GM12874 (cell line): ENCODE results near the gene ADAMTSL5.

Source experiments
- TF ChIP-seq, protein P1 (sequence below): IDR thresholded peaks from 2 replicates; pipeline ENCODE4 v1.5.1; 2011; ENCODE audit warnings: low read depth, mild to moderate bottlenecking, control low read depth, low read length, moderate library complexity; ENCODE audit not compliant: insufficient read depth

The ADAMTSL5 gene

DNA sequence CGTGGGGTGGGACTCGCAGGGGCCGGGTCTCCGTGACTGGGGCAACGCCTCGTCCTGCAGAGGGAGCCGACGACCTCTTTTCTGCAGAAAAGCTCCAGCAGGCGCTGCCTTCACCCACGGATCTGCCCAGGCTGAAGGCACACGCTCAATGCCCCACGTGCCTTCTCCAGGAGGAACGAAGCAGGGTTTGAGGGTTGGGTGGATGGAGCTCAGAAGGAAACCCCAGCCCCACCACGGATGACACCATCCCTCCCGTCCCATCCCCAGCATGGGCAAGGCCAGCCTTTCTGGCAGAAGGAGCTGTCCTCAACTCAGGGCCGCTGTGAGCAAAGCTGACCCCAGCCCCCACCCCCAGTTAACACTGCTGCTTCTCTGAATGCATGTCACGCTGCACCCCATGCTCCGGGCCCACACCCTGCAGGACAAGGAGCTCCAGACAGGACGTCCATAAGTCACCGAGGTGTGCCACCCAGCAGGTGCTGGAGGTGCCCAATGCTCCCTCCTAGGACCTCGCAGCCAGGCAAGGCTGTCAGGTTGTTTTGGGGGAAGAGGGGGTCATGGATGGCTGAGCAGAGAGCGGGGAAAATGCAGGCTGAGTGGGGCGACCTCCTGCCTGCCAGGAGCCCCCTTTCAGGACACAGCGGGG lies 41.2 kb downstream of the ADAMTSL5 start:
- TF ChIP-seq, protein P1, sequence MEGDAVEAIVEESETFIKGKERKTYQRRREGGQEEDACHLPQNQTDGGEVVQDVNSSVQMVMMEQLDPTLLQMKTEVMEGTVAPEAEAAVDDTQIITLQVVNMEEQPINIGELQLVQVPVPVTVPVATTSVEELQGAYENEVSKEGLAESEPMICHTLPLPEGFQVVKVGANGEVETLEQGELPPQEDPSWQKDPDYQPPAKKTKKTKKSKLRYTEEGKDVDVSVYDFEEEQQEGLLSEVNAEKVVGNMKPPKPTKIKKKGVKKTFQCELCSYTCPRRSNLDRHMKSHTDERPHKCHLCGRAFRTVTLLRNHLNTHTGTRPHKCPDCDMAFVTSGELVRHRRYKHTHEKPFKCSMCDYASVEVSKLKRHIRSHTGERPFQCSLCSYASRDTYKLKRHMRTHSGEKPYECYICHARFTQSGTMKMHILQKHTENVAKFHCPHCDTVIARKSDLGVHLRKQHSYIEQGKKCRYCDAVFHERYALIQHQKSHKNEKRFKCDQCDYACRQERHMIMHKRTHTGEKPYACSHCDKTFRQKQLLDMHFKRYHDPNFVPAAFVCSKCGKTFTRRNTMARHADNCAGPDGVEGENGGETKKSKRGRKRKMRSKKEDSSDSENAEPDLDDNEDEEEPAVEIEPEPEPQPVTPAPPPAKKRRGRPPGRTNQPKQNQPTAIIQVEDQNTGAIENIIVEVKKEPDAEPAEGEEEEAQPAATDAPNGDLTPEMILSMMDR, result no peak

DNA sequence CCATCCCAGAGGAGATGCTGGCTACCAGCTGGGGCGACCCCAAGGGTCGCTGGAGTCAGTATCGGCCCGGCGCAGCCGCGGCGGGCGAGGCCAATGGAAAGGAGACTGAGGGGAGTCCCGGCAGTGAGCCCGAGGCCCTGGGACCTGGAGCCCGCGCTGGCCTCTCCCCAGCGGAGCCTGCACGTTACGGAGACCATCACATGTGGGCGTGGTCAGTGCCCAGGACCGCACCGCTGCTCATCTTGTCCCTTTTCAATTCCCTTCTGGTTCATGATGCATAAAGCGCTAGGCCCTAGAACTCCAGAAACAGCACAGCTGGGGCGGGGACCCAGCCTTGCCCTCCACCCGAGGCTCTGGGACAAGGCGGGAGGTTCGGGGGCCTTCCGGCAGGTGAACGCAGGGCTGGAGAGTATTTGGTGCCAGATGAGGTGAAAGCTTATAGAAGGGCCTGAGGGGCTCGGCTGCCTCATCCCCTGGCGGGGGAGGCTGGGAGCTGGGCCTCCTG lies 41.8 kb downstream of the ADAMTSL5 start:
- TF ChIP-seq, protein P1, result no peak

DNA sequence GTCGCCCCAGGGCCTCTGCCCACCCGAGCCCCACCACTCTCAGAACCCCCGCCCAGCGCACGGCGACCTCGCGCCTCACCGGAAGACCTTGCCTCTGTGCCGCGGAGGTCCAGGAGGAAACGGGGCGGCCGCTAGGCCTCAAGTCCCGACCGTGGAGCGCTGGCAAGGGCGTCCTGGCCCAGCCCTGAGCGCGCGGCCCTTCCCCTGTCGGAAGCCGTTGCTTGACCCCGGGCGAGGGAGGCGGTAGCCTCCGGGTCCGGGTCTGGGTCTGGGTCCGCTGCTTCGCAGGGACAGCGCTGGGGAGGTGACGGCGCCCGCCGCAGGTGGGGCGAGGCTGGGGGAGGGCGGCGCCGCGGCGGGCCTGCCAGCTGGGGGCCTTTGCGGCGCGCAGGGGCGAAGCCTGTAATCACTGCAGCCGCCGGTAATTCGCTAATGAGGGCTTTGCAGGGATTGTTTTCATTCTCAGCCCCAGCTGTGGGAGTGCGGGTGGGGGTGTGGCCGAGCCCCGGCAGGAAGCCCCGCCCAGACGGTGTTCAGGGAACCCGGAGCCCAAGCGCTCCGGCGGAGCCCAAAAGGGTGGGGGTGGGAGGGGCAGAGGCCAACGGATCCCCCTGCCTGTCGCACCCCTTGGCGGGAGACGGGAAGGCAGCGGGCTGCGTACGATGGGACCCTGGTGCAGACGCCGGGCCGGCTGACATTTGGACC lies 42.4 kb downstream of the ADAMTSL5 start:
- TF ChIP-seq, protein P1, result no peak

DNA sequence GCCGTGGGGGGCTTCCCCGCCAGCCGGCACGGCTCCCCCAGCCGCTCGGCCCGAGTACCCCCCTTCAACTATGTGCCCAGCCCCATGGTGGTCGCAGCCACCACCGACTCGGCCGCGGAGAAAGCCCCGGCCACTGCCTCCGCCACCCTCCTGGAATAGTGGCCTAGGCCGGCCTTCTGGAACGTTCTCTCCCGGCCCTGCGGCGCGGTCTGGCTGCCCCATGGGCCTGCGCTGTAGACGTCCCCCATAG lies 42.8 kb downstream of the ADAMTSL5 start:
- TF ChIP-seq, protein P1, result no peak

DNA sequence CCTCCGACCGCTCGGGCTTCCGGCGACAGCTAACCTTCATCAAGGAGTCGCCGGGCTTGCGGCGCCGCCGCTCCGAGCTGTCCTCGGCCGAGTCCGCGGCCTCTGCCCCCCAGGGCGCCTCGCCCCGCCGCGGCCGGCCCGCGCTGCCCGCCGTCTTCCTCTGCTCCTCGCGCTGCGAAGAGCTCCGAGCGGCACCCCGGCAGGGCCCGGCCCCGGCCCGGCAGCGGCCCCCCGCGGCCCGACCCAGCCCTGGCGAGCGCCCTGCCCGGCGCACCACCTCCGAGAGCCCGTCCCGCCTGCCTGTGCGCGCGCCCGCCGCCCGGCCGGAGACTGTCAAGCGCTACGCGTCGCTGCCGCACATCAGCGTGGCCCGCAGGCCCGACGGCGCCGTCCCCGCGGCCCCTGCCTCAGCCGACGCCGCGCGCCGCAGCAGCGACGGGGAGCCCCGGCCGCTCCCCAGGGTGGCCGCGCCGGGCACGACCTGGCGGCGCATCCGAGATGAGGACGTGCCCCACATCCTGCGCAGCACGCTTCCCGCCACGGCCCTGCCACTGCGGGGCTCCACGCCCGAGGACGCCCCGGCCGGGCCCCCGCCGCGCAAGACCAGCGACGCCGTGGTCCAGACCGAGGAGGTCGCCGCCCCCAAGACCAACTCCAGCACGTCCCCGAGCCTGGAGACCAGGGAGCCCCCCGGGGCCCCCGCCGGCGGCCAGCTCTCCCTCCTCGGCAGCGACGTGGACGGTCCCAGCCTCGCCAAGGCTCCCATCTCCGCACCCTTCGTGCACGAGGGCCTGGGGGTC lies 43.4 kb downstream of the ADAMTSL5 start:
- TF ChIP-seq, protein P1, result no peak

DNA sequence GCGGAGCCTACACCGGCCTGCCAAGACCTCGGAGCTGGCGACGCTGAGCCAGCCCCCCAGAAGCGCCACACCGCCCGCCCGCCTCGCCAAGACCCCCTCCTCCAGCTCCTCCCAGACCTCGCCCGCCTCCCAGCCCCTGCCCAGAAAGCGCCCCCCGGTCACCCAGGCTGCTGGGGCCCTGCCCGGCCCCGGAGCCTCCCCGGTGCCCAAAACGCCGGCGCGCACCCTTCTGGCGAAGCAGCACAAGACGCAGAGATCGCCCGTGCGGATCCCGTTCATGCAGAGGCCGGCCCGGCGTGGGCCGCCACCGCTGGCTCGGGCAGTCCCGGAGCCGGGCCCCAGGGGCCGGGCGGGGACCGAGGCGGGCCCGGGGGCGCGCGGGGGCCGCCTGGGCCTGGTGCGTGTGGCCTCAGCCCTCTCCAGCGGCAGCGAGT lies 44.0 kb downstream of the ADAMTSL5 start:
- TF ChIP-seq, protein P1, result 0 out of 2 replicates have a peak, but pooled peaks have one; percentile 5

DNA sequence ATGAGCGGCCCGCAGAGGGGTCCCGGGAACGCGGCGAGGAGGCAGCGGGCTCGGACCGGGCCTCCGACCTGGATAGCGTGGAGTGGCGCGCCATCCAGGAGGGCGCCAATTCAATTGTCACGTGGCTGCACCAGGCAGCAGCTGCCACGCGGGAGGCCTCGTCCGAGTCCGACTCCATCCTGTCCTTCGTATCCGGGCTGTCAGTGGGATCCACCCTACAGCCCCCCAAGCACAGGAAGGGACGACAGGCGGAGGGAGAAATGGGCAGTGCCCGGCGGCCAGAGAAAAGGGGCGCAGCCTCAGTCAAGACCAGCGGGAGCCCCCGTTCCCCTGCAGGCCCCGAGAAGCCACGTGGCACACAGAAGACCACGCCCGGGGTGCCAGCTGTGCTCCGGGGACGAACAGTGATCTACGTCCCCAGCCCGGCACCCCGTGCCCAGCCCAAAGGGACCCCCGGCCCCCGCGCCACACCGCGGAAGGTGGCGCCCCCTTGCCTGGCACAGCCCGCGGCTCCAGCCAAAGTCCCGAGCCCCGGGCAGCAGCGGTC lies 44.5 kb downstream of the ADAMTSL5 start:
- TF ChIP-seq, protein P1, result no peak
